ENCODE results near the gene FHDC1. TPM values are rescaled to one million over a fixed set of nuclear protein-coding genes. Genes with fewer than 3 reads are reported as not detected.
A peak's percentile ranks its signal among the peaks of the same experiment; 100 is the strongest.

Gene FHDC1
- total and polyA plus RNA-seq, 7 experiments from 2014 or later: 0.04 to 0.19 (median 0.10) TPM; not detected in 1

DNA sequence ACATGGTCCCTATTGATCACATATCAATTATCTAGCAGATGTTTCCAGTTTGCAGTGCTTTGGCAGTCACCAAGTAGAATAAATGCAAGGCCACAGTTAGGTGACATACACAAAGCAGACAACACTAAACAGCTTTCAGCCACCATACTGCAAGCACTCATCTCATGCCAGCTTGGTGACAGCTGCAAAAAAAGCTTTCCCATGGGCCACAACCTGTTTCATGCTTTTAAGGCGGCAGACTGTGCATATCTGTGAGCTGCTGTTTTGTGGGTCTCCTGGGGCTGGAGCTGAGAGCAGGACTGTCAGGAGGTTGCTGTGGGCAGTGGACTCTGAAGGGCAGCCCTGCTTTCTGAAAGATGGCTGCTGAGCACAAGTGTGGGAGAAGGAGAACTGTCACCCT lies 82.6 kb downstream of the FHDC1 start:
- H3K27me3 Mint-ChIP-seq: peaks cover 0 to 9% (median 0%) of the 10 kb centered on the region in 5 donors

DNA sequence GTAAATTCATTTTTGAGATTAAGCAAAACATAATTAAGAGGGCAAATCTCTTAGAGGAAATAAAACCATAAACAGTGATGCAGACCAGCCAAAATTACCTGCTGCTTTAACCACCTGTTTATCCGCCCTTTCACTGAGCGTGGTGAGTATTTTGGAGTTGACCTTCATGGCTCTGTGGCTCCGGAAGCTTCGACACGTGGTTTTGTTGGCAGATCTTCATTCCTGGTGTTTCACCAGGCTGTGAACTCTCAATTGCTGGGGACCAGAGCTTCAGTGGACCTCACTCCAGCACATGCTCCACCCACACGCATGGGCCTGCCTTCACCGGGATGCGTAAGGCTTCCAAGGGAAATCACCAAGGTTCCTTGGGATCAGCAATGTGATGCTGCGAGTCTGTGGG lies 83.8 kb downstream of the FHDC1 start:
- no peaks in the 10 kb centered on the region for H3K36me3 Mint-ChIP-seq
- no peak overlapping the region for H3K4me3 Mint-ChIP-seq
- ChIA-PET POLR2A (no interaction called here), CTCF (no interaction called here)
- ATAC-seq (no peak), DNase-seq (no peak)
- peaks cover 6 to 14% (median 11%) of the 10 kb centered on the region in 7 donors for H3K4me1 Mint-ChIP-seq
- H3K9me3 Mint-ChIP-seq: peaks cover 0 to 2% (median 0%) of the 10 kb centered on the region in 11 donors
- Histone ChIP-seq H3K27ac (ENCODE audit: low read depth, low read length) (no peak overlapping the region), H3K4me1 (ENCODE audit: control insufficient read depth in 2 of 2, insufficient read depth in 2 of 2, low read length in 2 of 2) (no peaks in the 10 kb centered on the region), H3K4me3 (ENCODE audit: low read length) (no peak overlapping the region), H3K27me3 (ENCODE audit: control insufficient read depth in 2 of 2, insufficient read depth in 2 of 2, low read length in 2 of 2) (no peaks in the 10 kb centered on the region), H3K9me3 (ENCODE audit: control insufficient read depth in 2 of 3, low read length in 3 of 3) (no peaks in the 10 kb centered on the region), H3K36me3 (ENCODE audit: control insufficient read depth in 2 of 3, insufficient read depth in 3 of 3, low read length in 3 of 3) (no peaks in the 10 kb centered on the region)
- intact Hi-C loops (cut with micrococcal nuclease): no loop called here
- H3K27me3 Mint-ChIP-seq: peaks cover 0 to 12% (median 0%) of the 10 kb centered on the region in 5 donors
- no peak overlapping the region for H3K27ac Mint-ChIP-seq

More for the DNA sequence above, 82.6 kb downstream of the FHDC1 start:
- intact Hi-C loops (cut with micrococcal nuclease): no loop called here
- peaks cover 0 to 2% (median 0%) of the 10 kb centered on the region in 11 donors for H3K9me3 Mint-ChIP-seq
- H3K27ac Mint-ChIP-seq: no peak overlapping the region
- no peaks in the 10 kb centered on the region for H3K36me3 Mint-ChIP-seq
- DNase-seq (no peak), ATAC-seq (no peak)
- H3K4me1 Mint-ChIP-seq: peaks cover 0 to 2% (median 2%) of the 10 kb centered on the region in 7 donors
- Histone ChIP-seq H3K9me3 (ENCODE audit: control insufficient read depth in 2 of 3, low read length in 3 of 3) (no peaks in the 10 kb centered on the region), H3K27me3 (ENCODE audit: control insufficient read depth in 2 of 2, insufficient read depth in 2 of 2, low read length in 2 of 2) (no peaks in the 10 kb centered on the region), H3K36me3 (ENCODE audit: control insufficient read depth in 2 of 3, insufficient read depth in 3 of 3, low read length in 3 of 3) (no peaks in the 10 kb centered on the region), H3K4me1 (ENCODE audit: control insufficient read depth in 2 of 2, insufficient read depth in 2 of 2, low read length in 2 of 2) (no peaks in the 10 kb centered on the region), H3K4me3 (ENCODE audit: low read length) (no peak overlapping the region), H3K27ac (ENCODE audit: low read depth, low read length) (no peak overlapping the region)
- ChIA-PET CTCF (no interaction called here), POLR2A (no interaction called here)
- no peak overlapping the region for H3K4me3 Mint-ChIP-seq

DNA sequence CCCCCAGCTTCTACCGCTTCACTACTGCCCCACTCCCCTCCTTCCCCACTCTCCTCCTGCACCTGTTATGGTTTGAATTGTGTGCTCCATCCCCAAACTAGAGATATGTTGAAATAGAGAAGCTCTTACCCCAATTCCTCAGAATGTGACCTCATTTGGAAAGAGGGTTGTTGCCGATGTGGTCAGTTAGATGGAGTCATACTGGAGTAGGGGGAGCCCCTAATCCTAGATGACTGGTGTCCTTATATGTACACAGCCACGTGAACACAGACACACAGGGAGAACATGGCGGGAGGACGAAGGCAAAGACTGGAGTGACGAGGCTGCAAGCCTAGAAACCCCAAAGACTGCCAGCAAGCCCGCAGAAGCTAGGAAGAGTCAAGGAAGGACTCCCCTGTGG lies 84.3 kb downstream of the FHDC1 start:
- no peak overlapping the region for H3K4me3 ChIP-seq (ENCODE audit: low read length)
- H3K4me1 ChIP-seq (ENCODE audit: control insufficient read depth in 2 of 2, insufficient read depth in 2 of 2, low read length in 2 of 2): no peaks in the 10 kb centered on the region
- peaks cover 0 to 2% (median 0%) of the 10 kb centered on the region in 11 donors for H3K9me3 Mint-ChIP-seq
- CTCF ChIA-PET: no interaction called here
- POLR2A ChIA-PET: no interaction called here
- no peaks in the 10 kb centered on the region for H3K36me3 ChIP-seq (ENCODE audit: control insufficient read depth in 2 of 3, insufficient read depth in 3 of 3, low read length in 3 of 3)
- H3K9me3 ChIP-seq (ENCODE audit: control insufficient read depth in 2 of 3, low read length in 3 of 3): no peaks in the 10 kb centered on the region
- H3K27ac Mint-ChIP-seq: no peak overlapping the region
- peaks cover 6 to 14% (median 11%) of the 10 kb centered on the region in 7 donors for H3K4me1 Mint-ChIP-seq
- no peaks in the 10 kb centered on the region for H3K27me3 ChIP-seq (ENCODE audit: control insufficient read depth in 2 of 2, insufficient read depth in 2 of 2, low read length in 2 of 2)
- H3K27me3 Mint-ChIP-seq: peaks cover 0 to 13% (median 0%) of the 10 kb centered on the region in 5 donors
- DNase-seq: no peak
- intact Hi-C loops (cut with micrococcal nuclease): no loop called here
- no peak for ATAC-seq
- H3K27ac ChIP-seq (ENCODE audit: low read depth, low read length): no peak overlapping the region
- H3K36me3 Mint-ChIP-seq: no peaks in the 10 kb centered on the region
- no peak overlapping the region for H3K4me3 Mint-ChIP-seq

DNA sequence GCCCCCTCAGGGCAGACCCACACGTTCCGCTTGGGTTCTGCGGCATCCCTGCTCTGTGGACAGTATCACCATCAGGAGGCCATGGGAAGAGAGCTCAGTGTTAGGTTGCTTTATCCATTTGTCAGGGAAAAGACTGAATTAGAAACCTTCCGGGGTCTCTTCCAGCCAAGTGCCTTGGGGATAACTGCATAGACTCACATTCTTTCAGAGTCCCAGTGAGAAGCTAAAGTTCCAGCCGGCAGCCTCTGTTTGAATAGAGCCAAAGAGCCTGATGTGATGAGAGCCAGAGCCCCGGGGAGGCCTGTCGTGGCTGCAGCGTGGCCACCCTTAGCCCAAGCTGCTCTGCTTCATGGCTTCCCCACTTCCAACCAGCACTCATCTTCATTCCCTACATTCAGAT lies 85.2 kb downstream of the FHDC1 start:
- Mint-ChIP-seq H3K27ac (no peak overlapping the region), H3K36me3 (no peaks in the 10 kb centered on the region), H3K9me3 (peaks cover 0 to 2% (median 0%) of the 10 kb centered on the region in 11 donors), H3K27me3 (peaks cover 0 to 13% (median 0%) of the 10 kb centered on the region in 5 donors), H3K4me3 (peak overlapping the region in 1 of 10 donors; percentile 22), H3K4me1 (peaks cover 6 to 14% (median 11%) of the 10 kb centered on the region in 7 donors)
- ChIA-PET CTCF (no interaction called here), POLR2A (no interaction called here)
- DNase-seq (no peak), ATAC-seq (no peak)
- H3K36me3 ChIP-seq (ENCODE audit: control insufficient read depth in 2 of 3, insufficient read depth in 3 of 3, low read length in 3 of 3): no peaks in the 10 kb centered on the region
- no peak overlapping the region for H3K27ac ChIP-seq (ENCODE audit: low read depth, low read length)
- H3K4me3 ChIP-seq (ENCODE audit: low read length): no peak overlapping the region
- H3K27me3 ChIP-seq (ENCODE audit: control insufficient read depth in 2 of 2, insufficient read depth in 2 of 2, low read length in 2 of 2): no peaks in the 10 kb centered on the region
- intact Hi-C loops (cut with micrococcal nuclease): no loop called here
- H3K9me3 ChIP-seq (ENCODE audit: control insufficient read depth in 2 of 3, low read length in 3 of 3): no peaks in the 10 kb centered on the region
- no peaks in the 10 kb centered on the region for H3K4me1 ChIP-seq (ENCODE audit: control insufficient read depth in 2 of 2, insufficient read depth in 2 of 2, low read length in 2 of 2)

DNA sequence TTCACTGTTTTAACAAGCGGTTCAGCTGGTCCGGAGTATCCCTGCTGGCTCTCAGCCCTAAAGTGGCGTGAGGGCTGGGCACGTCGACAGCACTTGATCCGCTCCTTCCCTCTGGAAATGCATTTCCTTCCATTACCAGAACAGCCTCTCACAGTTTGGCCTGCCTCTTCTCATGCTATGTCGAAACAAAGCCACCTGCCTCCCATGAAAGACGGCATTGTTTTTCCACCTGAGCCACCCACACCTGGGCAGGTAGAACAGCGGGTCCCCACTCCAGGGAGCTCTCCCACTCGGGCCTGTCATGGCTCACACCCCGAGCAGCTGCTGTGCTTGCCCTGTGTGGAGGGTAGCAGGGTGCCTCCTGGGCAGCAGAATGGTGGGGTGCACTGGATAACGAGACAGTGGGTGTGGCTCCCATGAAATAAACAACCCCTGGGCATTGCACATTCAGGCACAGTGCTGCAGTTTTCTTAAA lies 86.2 kb downstream of the FHDC1 start:
- H3K4me3 ChIP-seq (ENCODE audit: low read length): no peak overlapping the region
- H3K9me3 ChIP-seq (ENCODE audit: control insufficient read depth in 2 of 3, low read length in 3 of 3): no peaks in the 10 kb centered on the region
- H3K27me3 Mint-ChIP-seq: peaks cover 0 to 13% (median 0%) of the 10 kb centered on the region in 5 donors
- no peak for DNase-seq
- no peaks in the 10 kb centered on the region for H3K4me1 ChIP-seq (ENCODE audit: control insufficient read depth in 2 of 2, insufficient read depth in 2 of 2, low read length in 2 of 2)
- no peaks in the 10 kb centered on the region for H3K36me3 ChIP-seq (ENCODE audit: control insufficient read depth in 2 of 3, insufficient read depth in 3 of 3, low read length in 3 of 3)
- CTCF ChIA-PET: no interaction called here
- intact Hi-C loops (cut with micrococcal nuclease): no loop called here
- no peak overlapping the region for H3K27ac ChIP-seq (ENCODE audit: low read depth, low read length)
- H3K4me3 Mint-ChIP-seq: no peak overlapping the region
- peaks cover 0 to 2% (median 0%) of the 10 kb centered on the region in 11 donors for H3K9me3 Mint-ChIP-seq
- no peaks in the 10 kb centered on the region for H3K36me3 Mint-ChIP-seq
- peaks cover 6 to 14% (median 11%) of the 10 kb centered on the region in 7 donors for H3K4me1 Mint-ChIP-seq
- H3K27me3 ChIP-seq (ENCODE audit: control insufficient read depth in 2 of 2, insufficient read depth in 2 of 2, low read length in 2 of 2): no peaks in the 10 kb centered on the region
- POLR2A ChIA-PET: no interaction called here
- no peak for ATAC-seq
- peak overlapping the region in 1 of 9 donors; percentile 4 for H3K27ac Mint-ChIP-seq

DNA sequence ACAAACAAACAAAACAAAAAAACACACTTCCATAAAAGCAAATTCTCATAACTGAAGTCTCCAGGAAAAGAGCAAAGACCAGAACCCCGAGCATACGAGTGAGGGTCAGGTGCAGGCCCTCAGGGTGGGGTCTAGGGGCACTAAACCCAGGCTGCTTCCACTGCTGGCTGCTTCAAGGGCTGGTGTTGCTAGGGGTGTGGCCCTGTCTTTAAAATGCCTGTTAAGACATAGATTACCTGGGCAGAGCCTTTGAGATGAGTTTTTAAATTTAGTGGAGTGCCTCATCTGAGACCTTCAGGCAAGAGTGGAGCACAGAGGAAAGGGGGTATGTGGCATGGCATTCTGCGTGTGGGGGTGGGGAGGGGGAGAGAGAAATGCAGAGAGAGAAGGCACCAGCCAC lies 87.0 kb downstream of the FHDC1 start:
- no peaks in the 10 kb centered on the region for H3K4me1 ChIP-seq (ENCODE audit: control insufficient read depth in 2 of 2, insufficient read depth in 2 of 2, low read length in 2 of 2)
- ChIA-PET CTCF (no interaction called here), POLR2A (no interaction called here)
- H3K4me3 ChIP-seq (ENCODE audit: low read length): no peak overlapping the region
- H3K27me3 Mint-ChIP-seq: peaks cover 0 to 10% (median 0%) of the 10 kb centered on the region in 5 donors
- H3K27ac Mint-ChIP-seq: no peak overlapping the region
- no peak overlapping the region for H3K27ac ChIP-seq (ENCODE audit: low read depth, low read length)
- H3K4me3 Mint-ChIP-seq: no peak overlapping the region
- H3K36me3 Mint-ChIP-seq: no peaks in the 10 kb centered on the region
- intact Hi-C loops (cut with micrococcal nuclease): no loop called here
- peaks cover 0 to 7% (median 0%) of the 10 kb centered on the region in 3 experiments for H3K9me3 ChIP-seq (ENCODE audit: control insufficient read depth in 2 of 3, low read length in 3 of 3)
- H3K36me3 ChIP-seq (ENCODE audit: control insufficient read depth in 2 of 3, insufficient read depth in 3 of 3, low read length in 3 of 3): no peaks in the 10 kb centered on the region
- ATAC-seq: no peak
- H3K27me3 ChIP-seq (ENCODE audit: control insufficient read depth in 2 of 2, insufficient read depth in 2 of 2, low read length in 2 of 2): no peaks in the 10 kb centered on the region
- peaks cover 0 to under 1% (median 0%) of the 10 kb centered on the region in 11 donors for H3K9me3 Mint-ChIP-seq
- H3K4me1 Mint-ChIP-seq: peaks cover 6 to 14% (median 11%) of the 10 kb centered on the region in 7 donors
- DNase-seq: no peak

DNA sequence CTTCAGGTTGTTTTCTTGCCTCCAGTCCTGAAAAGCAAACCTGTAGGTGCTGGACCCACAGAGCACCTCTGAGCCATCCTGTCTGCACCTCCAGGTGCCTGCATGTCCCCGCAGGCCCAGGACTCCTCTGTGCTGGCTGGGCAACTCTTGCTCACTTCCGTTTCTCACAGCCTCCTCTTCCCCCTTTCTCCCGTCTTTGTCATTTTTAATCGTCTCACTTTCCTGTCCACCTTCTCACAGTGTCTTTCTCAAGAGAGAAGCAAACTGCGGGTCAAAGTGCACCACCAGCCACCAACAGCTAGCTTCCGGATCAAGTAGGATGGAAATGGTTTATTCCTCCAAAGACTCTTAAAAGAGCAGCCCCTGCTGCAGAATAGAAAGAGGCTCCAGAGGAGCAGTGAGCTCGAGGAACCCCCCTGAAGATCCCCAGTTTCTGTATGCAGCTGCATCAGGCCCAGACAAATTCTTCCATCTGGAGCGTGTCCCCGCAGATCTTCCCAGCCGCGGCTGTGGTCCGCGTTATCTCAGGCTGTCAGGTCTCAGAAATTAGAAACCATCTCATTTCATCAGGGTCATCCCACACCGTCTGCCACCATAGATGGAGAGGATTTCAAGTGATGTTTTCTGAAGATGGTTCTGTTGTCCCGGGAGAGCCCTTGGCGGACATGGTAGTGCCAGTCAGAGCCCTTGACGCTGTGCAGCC lies 87.7 kb downstream of the FHDC1 start:
- intact Hi-C loops (cut with micrococcal nuclease): no loop called here
- POLR2A ChIA-PET: no interaction called here
- DNase-seq (peak in 2 of 9 donors; percentile 0 to 3), ATAC-seq (no peak)
- peaks cover 0 to 8% (median 2%) of the 10 kb centered on the region in 11 donors for H3K9me3 Mint-ChIP-seq
- peaks cover 0 to 4% (median 0%) of the 10 kb centered on the region in 5 donors for H3K36me3 Mint-ChIP-seq
- Histone ChIP-seq H3K4me1 (ENCODE audit: control insufficient read depth in 2 of 2, insufficient read depth in 2 of 2, low read length in 2 of 2) (no peaks in the 10 kb centered on the region), H3K27ac (ENCODE audit: low read depth, low read length) (no peak overlapping the region), H3K9me3 (ENCODE audit: control insufficient read depth in 2 of 3, low read length in 3 of 3) (peaks cover 0 to 14% (median 0%) of the 10 kb centered on the region in 3 experiments), H3K27me3 (ENCODE audit: control insufficient read depth in 2 of 2, insufficient read depth in 2 of 2, low read length in 2 of 2) (no peaks in the 10 kb centered on the region), H3K4me3 (ENCODE audit: low read length) (no peak overlapping the region), H3K36me3 (ENCODE audit: control insufficient read depth in 2 of 3, insufficient read depth in 3 of 3, low read length in 3 of 3) (no peaks in the 10 kb centered on the region)
- H3K4me1 Mint-ChIP-seq: peaks cover 6 to 14% (median 11%) of the 10 kb centered on the region in 7 donors
- CTCF ChIA-PET: no interaction called here
- peak overlapping the region in 4 of 10 donors; percentile 0 to 66 (median 33) for H3K4me3 Mint-ChIP-seq
- H3K27ac Mint-ChIP-seq: peak overlapping the region in 2 of 9 donors; percentile 22 to 24
- H3K27me3 Mint-ChIP-seq: peaks cover 0 to 9% (median under 1%) of the 10 kb centered on the region in 5 donors
